Fibroblast of skin of scalp (primary cell): ENCODE measurements around the gene LMO1.
A peak's percentile ranks its signal among the peaks of the same experiment; 100 is the strongest.

ENCODE experiments used
- DNase-seq: peaks from one replicate; pipeline ENCODE4 v3.0.0-alpha.2; 2013

Gene LMO1

GRCh38 chr11:8203414-8203715 is 60.3 kb downstream of the LMO1 start:
- DNase-seq: no peak

- DNase-seq: no peak
These were observed 60.9 kb downstream of the LMO1 start for GRCh38 chr11:8202516-8203413.

DNA sequence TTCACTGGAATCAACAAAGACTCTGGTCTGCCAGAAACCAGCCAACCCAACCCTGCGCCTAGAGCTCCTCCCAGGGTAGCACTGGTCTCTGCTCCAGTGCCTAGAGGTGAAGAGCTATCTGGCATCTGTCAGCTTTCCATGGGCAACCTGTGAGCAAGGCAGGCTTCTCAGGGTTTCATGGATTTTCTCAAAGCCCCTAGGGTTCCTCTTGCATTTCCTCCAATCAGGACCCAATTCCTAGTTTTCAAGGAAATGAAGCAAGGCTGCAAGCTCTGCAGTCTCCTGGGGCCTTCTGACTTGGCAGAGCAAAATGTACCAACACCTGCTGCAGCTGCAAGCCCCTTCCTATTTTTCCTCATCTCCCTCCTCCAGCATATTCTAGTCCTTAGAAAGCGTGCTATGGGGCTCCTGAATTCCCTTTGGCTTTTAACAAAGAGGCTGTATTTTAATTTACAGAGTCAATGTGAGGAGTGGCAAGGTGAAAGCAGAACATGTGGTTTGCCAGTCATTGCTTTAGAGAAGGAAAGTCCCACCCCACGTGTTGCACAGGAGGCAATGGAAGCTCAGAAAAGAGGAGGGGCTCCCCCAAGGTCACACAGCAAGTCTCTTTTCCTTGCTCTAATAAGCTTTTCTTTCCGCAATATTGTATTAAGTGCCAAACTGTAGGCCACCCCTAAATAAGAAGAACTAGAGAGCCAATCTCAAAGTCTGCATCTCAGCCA is 61.9 kb downstream of the LMO1 start:
- DNase-seq: no peak

GRCh38 chr11:8199676-8200075 is 64.0 kb downstream of the LMO1 start:
- no peak for DNase-seq

GRCh38 chr11:8196749-8197148 is 66.9 kb downstream of the LMO1 start:
- no peak for DNase-seq

GRCh38 chr11:8194956-8195355 is 68.7 kb downstream of the LMO1 start:
- DNase-seq: no peak

DNA sequence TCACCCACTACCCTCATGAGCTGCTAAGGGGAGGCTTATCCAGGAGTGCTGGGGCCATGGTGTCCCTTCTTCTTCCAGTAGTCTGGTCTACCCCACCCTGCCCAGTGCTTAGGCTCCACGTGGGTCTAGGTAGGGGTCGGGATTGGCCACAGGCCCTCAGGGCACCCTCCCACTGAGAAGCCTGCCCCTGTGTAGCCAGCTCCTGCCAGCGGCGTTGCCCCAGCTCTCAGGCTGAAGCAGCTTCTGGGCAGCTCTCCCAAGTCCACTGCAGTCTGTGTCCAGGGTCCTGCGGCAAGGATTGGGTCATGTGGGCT is 70.8 kb downstream of the LMO1 start:
- DNase-seq: no peak

DNA sequence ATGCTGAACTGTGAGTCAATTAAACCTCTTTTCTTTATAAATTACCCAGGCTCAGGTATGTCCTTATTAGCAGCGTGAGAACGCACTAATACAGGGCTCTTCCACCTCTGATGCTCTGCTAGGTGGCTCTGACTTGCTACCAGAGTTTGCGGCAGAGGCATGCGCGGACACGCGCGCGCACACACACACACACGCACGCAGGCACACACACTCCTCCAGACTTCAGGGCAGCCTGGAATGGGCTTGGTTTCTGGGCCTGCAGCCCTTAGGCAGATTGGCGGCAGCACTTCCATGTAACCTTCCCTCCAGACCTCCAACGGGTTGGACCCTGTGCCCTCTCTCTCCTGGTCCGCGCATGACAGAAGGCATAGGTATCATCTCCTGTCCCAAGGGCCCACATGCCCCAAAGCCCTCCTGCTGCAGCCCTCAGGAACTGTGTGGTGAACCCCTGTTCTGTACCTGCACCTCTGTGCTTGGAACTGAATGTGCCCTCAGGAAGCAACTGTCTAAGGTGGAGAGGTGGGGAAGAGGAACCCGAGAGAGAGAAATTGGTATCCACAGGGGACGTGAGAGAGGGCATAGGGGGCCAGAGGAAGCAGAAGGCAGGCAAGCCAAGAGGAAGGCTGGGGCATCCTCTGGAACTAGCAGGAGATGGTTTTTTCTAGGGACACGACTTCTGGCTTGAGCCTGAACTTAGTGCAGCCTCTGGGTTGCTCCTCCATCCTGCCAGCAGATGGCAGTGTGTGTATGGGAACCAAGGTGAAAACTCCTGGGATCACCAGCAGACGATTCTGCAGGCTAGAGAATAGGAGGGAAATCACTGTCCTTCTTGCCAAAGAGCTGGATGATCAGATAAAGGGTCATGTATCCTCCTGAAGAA is 71.4 kb downstream of the LMO1 start:
- DNase-seq: peak; percentile 63

DNA sequence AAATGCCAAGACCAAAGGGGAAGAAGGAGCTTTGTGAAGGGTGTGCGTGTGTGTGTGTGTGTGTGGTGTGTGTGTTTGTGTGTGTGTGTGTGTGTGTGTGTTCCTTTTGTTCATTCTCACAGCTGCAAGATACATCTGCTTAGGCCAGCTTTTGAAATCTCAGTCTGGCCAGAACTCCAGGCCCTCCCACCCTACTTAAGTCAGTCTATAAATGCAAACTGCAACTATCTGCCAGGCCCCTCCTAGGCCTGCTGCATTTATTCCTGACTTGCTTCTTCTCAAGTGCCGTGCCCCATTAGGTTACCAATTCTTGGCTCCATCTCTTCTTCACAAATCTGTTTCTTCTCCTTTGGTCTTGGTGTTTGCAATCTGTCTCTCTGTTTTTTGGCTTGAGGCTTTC is 73.2 kb downstream of the LMO1 start:
- DNase-seq: no peak

GRCh38 chr11:8186429-8186828 is 77.2 kb downstream of the LMO1 start:
- DNase-seq: no peak

- no peak for DNase-seq
These were observed 80.6 kb downstream of the LMO1 start for GRCh38 chr11:8183111-8183510.

DNA sequence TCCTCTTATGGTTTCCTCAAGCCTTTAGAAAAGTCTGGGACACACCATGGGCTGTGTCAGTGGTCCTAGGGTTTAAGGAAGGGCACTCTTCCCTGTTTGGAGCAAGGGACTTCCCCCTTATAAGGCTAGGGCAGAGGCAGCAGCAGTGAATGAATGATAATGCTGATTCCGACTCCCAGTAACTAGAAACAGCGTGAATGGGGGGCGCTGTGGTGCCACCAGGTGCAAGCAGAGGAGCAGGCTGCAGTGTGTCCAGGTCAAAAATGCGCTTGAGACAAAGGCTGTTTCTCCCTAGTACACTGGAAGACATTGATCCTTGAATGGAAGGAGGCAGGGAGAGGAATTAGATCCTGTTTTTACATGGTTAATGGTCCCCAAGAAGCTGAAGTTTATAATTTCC is 83.2 kb downstream of the LMO1 start:
- DNase-seq: no peak

DNA sequence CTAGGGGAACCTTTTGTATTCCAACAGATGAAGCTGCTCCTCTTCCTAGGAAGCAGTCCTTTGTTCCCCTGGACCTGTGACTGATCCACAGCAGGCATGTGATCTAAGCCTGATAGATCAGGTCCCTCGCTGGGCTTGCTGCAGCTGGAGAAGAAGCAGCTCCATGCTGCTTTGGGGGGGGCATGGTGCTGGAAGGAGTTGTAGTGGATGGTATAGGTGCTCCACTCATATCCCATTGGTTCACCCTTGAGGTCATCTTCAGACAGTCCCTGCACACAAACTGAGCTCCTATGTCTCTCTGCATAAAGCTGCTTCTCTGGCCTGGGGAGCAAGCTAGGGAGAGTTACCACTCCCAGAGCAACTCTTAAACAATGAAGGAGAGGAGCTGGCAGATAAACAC is 85.4 kb downstream of the LMO1 start:
- no peak for DNase-seq

DNA sequence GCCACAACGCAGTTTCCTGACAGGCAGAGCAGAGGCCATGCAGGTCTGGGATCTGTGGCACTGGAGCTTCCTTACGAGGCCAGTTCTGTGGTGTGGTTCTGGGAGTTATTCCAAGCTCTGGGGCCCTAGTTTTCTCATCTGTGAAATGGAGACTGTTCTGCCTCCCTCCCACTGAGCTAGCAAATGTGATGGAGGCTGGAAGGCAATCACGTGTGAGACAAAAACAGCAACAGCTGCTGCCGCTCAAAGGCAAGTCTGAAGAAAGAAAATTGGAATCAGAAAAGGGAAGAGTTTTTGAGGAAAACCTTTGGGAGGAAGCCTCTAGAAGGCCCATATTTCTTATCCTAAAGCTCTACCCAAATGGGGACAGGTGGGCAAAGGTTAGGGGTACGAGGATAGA is 86.5 kb downstream of the LMO1 start:
- no peak for DNase-seq
